SK-N-SH (cell line): ENCODE measurements around the gene APELA. TPM values are rescaled to one million over a fixed set of nuclear protein-coding genes. Genes with fewer than 3 reads are reported as not detected.

Experiments
- polyA plus RNA-seq, 3 experiments: library from polyadenylated mRNA; depleted of rRNA; stranded (reverse); fragments of >200 nt; gene quantifications; 2 replicates each; pipeline ENCODE4 v1.2.3, GENCODE V29; 2012

Gene APELA
- polyA plus RNA-seq, 1 of the 3 experiments (the other 2 are of a cell fraction), result not detected

Other genes starting within 250 kb of the APELA start
- not detected in 2 replicates for gene SMIM31, start 123.0 kb upstream of the APELA start, polyA plus RNA-seq (2012; rRNA removed)
- gene TRIM61, start 100.5 kb downstream of the APELA start, polyA plus RNA-seq (2012; rRNA removed), result not detected in 2 replicates
- gene TRIM60, start 154.8 kb downstream of the APELA start, polyA plus RNA-seq (2012; rRNA removed), result not detected in 2 replicates
- gene TRIM75, start 176.7 kb downstream of the APELA start, polyA plus RNA-seq (2012; rRNA removed), result not detected in 2 replicates
- gene TMEM192, start 235.7 kb downstream of the APELA start, polyA plus RNA-seq (2012; rRNA removed), result 9.1 and 14.4 TPM in 2 replicates